ENCODE measurements around the gene ATP6V1B1.
A peak's percentile ranks its signal among the peaks of the same experiment; 100 is the strongest.

ATP6V1B1 gene

GRCh38 chr2:70965506-70965905, 29.8 kb downstream of the ATP6V1B1 start:
- H3K27me3 ChIP-seq (ENCODE audit: control insufficient read depth, low read length) = no peaks in the 10 kb centered on the region
- peak overlapping the region; percentile 64 for H3K4me3 ChIP-seq (ENCODE audit: low read length)
- peak overlapping the region; percentile 72; the same call in 1 of the 2 replicates for H3K4me2 ChIP-seq (ENCODE audit: low read length)

GRCh38 chr2:70966681-70967080, 31.0 kb downstream of the ATP6V1B1 start:
- Histone ChIP-seq H3K4me3 (ENCODE audit: low read length) (no peak overlapping the region), H4K20me1 (ENCODE audit: control insufficient read depth, insufficient read depth, low read depth, low read length) (no peaks in the 10 kb centered on the region), H3K9me2 (replicated peaks; ENCODE audit: control insufficient read depth, low read length) (no peaks in the 10 kb centered on the region), H3K4me1 (ENCODE audit: control insufficient read depth, low read length) (peaks cover 3% of the 10 kb centered on the region; the same call in 1 of the 2 replicates), H3K36me3 (ENCODE audit: control insufficient read depth, low read length) (no peaks in the 10 kb centered on the region), H3K4me2 (ENCODE audit: low read length) (no peak overlapping the region), H3K27me3 (ENCODE audit: control insufficient read depth, low read length) (0 out of 2 replicates have a peak, but pooled peaks cover 4% of the 10 kb centered on the region), H3F3A (ENCODE audit: control insufficient read depth, insufficient read depth) (no peaks in the 10 kb centered on the region), H3K27ac (ENCODE audit: low read depth, low read length) (no peak overlapping the region), H3K9me3 (ENCODE audit: control insufficient read depth, insufficient read depth, low read length) (no peaks in the 10 kb centered on the region), H3K79me2 (ENCODE audit: control insufficient read depth, low read length) (no peaks in the 10 kb centered on the region)
- TF ChIP-seq EZH2phosphoT487 (IDR thresholded peaks at IDR 0.05; ENCODE audit: borderline replicate concordance, low read length) (no peak), CTCF (IDR thresholded peaks at IDR 0.05; ENCODE audit: low read depth, low read length, poor library complexity, severe bottlenecking) (no peak)

More at GRCh38 chr2:70965506-70965905, 29.8 kb downstream of the ATP6V1B1 start:
- Histone ChIP-seq H3F3A (ENCODE audit: control insufficient read depth, insufficient read depth) (no peaks in the 10 kb centered on the region), H3K9me2 (replicated peaks; ENCODE audit: control insufficient read depth, low read length) (no peaks in the 10 kb centered on the region), H3K4me1 (ENCODE audit: control insufficient read depth, low read length) (peaks cover 3% of the 10 kb centered on the region; the same call in 1 of the 2 replicates), H3K27ac (ENCODE audit: low read depth, low read length) (no peak overlapping the region), H3K79me2 (ENCODE audit: control insufficient read depth, low read length) (no peaks in the 10 kb centered on the region), H3K36me3 (ENCODE audit: control insufficient read depth, low read length) (no peaks in the 10 kb centered on the region), H3K9me3 (ENCODE audit: control insufficient read depth, insufficient read depth, low read length) (no peaks in the 10 kb centered on the region), H4K20me1 (ENCODE audit: control insufficient read depth, insufficient read depth, low read depth, low read length) (no peaks in the 10 kb centered on the region)
- TF ChIP-seq CTCF (IDR thresholded peaks at IDR 0.05; ENCODE audit: low read depth, low read length, poor library complexity, severe bottlenecking) (no peak), EZH2phosphoT487 (IDR thresholded peaks at IDR 0.05; ENCODE audit: borderline replicate concordance, low read length) (no peak)

GRCh38 chr2:70967189-70967588, 31.5 kb downstream of the ATP6V1B1 start:
- H3K4me3 ChIP-seq (ENCODE audit: low read length) = no peak overlapping the region
- H3F3A ChIP-seq (ENCODE audit: control insufficient read depth, insufficient read depth) = no peaks in the 10 kb centered on the region
- no peak overlapping the region for H3K4me2 ChIP-seq (ENCODE audit: low read length)
- no peaks in the 10 kb centered on the region for H3K9me2 ChIP-seq (replicated peaks; ENCODE audit: control insufficient read depth, low read length)
- no peaks in the 10 kb centered on the region for H3K9me3 ChIP-seq (ENCODE audit: control insufficient read depth, insufficient read depth, low read length)
- peaks cover 3% of the 10 kb centered on the region; the same call in 1 of the 2 replicates for H3K4me1 ChIP-seq (ENCODE audit: control insufficient read depth, low read length)
- 0 out of 2 replicates have a peak, but pooled peaks cover 4% of the 10 kb centered on the region for H3K27me3 ChIP-seq (ENCODE audit: control insufficient read depth, low read length)
- H3K36me3 ChIP-seq (ENCODE audit: control insufficient read depth, low read length) = no peaks in the 10 kb centered on the region
- H4K20me1 ChIP-seq (ENCODE audit: control insufficient read depth, insufficient read depth, low read depth, low read length) = no peaks in the 10 kb centered on the region
- no peaks in the 10 kb centered on the region for H3K79me2 ChIP-seq (ENCODE audit: control insufficient read depth, low read length)
- no peak overlapping the region for H3K27ac ChIP-seq (ENCODE audit: low read depth, low read length)
- TF ChIP-seq EZH2phosphoT487 (IDR thresholded peaks at IDR 0.05; ENCODE audit: borderline replicate concordance, low read length) (no peak), CTCF (IDR thresholded peaks at IDR 0.05; ENCODE audit: low read depth, low read length, poor library complexity, severe bottlenecking) (no peak)

All from DOHH2 (cell line).